GM19238 (cell line): Measurements from ENCODE around the gene HTRA1.

Experiments
- DNase-seq: peaks from one replicate; pipeline ENCODE4 v3.0.0; 2011; ENCODE audit warnings: low spot score; ENCODE audit not compliant: insufficient read length

HTRA1 gene

GRCh38 chr10:122454603-122455080, 6.7 kb upstream of the HTRA1 start, which contains the start of gene ARMS2:
TSS of gene ARMS2 (plus strand) at chr10:122454653. CDS start at chr10:122454728, 75 bp downstream.
- DNase-seq, result no peak

GRCh38 chr10:122455376-122456079, 5.8 kb upstream of the HTRA1 start:
- no peak for DNase-seq

GRCh38 chr10:122457934-122458333, 3.4 kb upstream of the HTRA1 start:
- no peak for DNase-seq

GRCh38 chr10:122458693-122459092, 2.7 kb upstream of the HTRA1 start:
- DNase-seq, result no peak

- no peak for DNase-seq
These were observed 1.6 kb upstream of the HTRA1 start for GRCh38 chr10:122459561-122460273.

GRCh38 chr10:122460891-122461293, 461 bp upstream of the HTRA1 start:
- no peak for DNase-seq

GRCh38 chr10:122461729-122462532, 578 bp downstream of the HTRA1 start:
- no peak for DNase-seq

GRCh38 chr10:122462533-122463465, 1.4 kb downstream of the HTRA1 start:
- DNase-seq, result no peak

- no peak for DNase-seq
These were observed 2.3 kb downstream of the HTRA1 start for GRCh38 chr10:122463466-122464249.

- no peak for DNase-seq
These were observed 2.8 kb downstream of the HTRA1 start for GRCh38 chr10:122464250-122464510.

- no peak for DNase-seq
These were observed 3.2 kb downstream of the HTRA1 start for GRCh38 chr10:122464586-122464985.

GRCh38 chr10:122465401-122466040, 4.2 kb downstream of the HTRA1 start:
- no peak for DNase-seq

- DNase-seq, result no peak
These were observed 5.6 kb downstream of the HTRA1 start for GRCh38 chr10:122466951-122467381.

- DNase-seq, result no peak
These were observed 6.3 kb downstream of the HTRA1 start for GRCh38 chr10:122467701-122468100.

- DNase-seq, result no peak
These were observed 7.1 kb downstream of the HTRA1 start for GRCh38 chr10:122468307-122468925.

- DNase-seq, result no peak
These were observed 7.8 kb downstream of the HTRA1 start for GRCh38 chr10:122468926-122469781.

GRCh38 chr10:122469848-122470247, 8.5 kb downstream of the HTRA1 start:
- DNase-seq, result no peak

- no peak for DNase-seq
These were observed 10.3 kb downstream of the HTRA1 start for GRCh38 chr10:122471531-122472177.
